GM12892 (cell line): ENCODE measurements around the gene IL17RD.
"Not testable (repeated sequence)": the region's sequence is repeated elsewhere in the genome, so short reads cannot be mapped to it uniquely, and the experiment has no call there.

Source experiments
- POLR2A ChIP-seq: IDR thresholded peaks from 2 replicates; pipeline ENCODE4 v1.6.1; 2011; ENCODE audit warnings: low read depth, low read length, control low read depth
- POLR2AphosphoS5 ChIP-seq: IDR thresholded peaks from 2 replicates; pipeline ENCODE4 v1.6.1; 2011; ENCODE audit warnings: low read depth, low read length, control low read depth

- TF ChIP-seq POLR2AphosphoS5, POLR2A: not testable (repeated sequence)
These were observed 81.7 kb downstream of the IL17RD start for GRCh38 chr3:57083266-57083995.
